CD14-positive monocyte (primary cell): Measurements from ENCODE around the gene HLA-DRB1. TPM values are rescaled to one million over a fixed set of nuclear protein-coding genes. Genes with fewer than 3 reads are reported as not detected.
"Not testable (repeated sequence)": the region's sequence is repeated elsewhere in the genome, so short reads cannot be mapped to it uniquely, and the experiment has no call there.

Experiments
- DNase-seq, 3 donors: peaks; one replicate each; pipeline ENCODE4 v3.0.0-alpha.2; 2011 to 2022
- H2AFZ ChIP-seq: 2 replicates; pipeline ENCODE4 v1.6.0; 2012; ENCODE audit warnings: mild to moderate bottlenecking, low read depth, low read length, inconsistent platforms; ENCODE audit not compliant: insufficient read depth, poor library complexity, severe bottlenecking
- H3K27ac ChIP-seq, 2 donors: 1 replicate in 1 of 2; 2 replicates in 1 of 2; pipeline ENCODE4 v1.5.1; 2012 to 2013; ENCODE audit warnings: low read length in 2 of 2, control low read depth in 1 of 2, inconsistent platforms in 1 of 2, low read depth in 1 of 2, mild to moderate bottlenecking in 1 of 2
- H3K27me3 ChIP-seq, 2 donors: one replicate each; pipeline versions ENCODE4 v1.6.0 to v1.6.1; 2011 to 2013; ENCODE audit warnings: low read length in 2 of 2; ENCODE audit not compliant: control insufficient read depth in 2 of 2, insufficient read depth in 2 of 2
- H3K36me3 ChIP-seq, 2 donors: replicated peaks in 1 of 2; 1 replicate in 1 of 2; 2 replicates in 1 of 2; pipeline versions ENCODE4 v1.5.1 to v1.6.1; 2012 to 2013; ENCODE audit warnings: low read length in 2 of 2, control low read depth in 1 of 2, inconsistent platforms in 1 of 2, mild to moderate bottlenecking in 1 of 2; ENCODE audit not compliant: insufficient read depth in 2 of 2, control insufficient read depth in 1 of 2
- H3K4me1 ChIP-seq, 2 donors: 1 replicate in 1 of 2; 2 replicates in 1 of 2; pipeline versions ENCODE4 v1.5.1 to v1.6.1; 2012 to 2013; ENCODE audit warnings: low read length in 2 of 2, control low read depth in 1 of 2, inconsistent platforms in 1 of 2, mild to moderate bottlenecking in 1 of 2, moderate library complexity in 1 of 2; ENCODE audit not compliant: insufficient read depth in 2 of 2, control insufficient read depth in 1 of 2
- H3K4me2 ChIP-seq: replicated peaks from 2 replicates; pipeline ENCODE3; 2012; ENCODE audit warnings: low read length, moderate library complexity, mild to moderate bottlenecking; ENCODE audit not compliant: poor library complexity, severe bottlenecking; ENCODE audit errors: extremely low read depth
- H3K4me3 ChIP-seq, 3 experiments: fragments of 200-600 bp in 1 of 3; sonication (generic) in 1 of 3; replicated peaks in 1 of 3; 1 replicate in 2 of 3; 2 replicates in 1 of 3; pipeline ENCODE4 v1.5.1; 2011 to 2013; ENCODE audit warnings: low read length in 3 of 3, mild to moderate bottlenecking in 3 of 3, control low read depth in 2 of 3, low read depth in 2 of 3, inconsistent platforms in 1 of 3, moderate library complexity in 1 of 3
- H3K79me2 ChIP-seq: 2 replicates; pipeline ENCODE4 v1.6.0; 2012; ENCODE audit warnings: mild to moderate bottlenecking, control low read depth, inconsistent platforms, low read length, moderate library complexity; ENCODE audit not compliant: insufficient read depth
- H3K9ac ChIP-seq: 2 replicates; pipeline ENCODE4 v1.6.0; 2017; ENCODE audit warnings: low read length, mild to moderate bottlenecking; ENCODE audit not compliant: insufficient read depth, poor library complexity, severe bottlenecking
- H3K9me3 ChIP-seq, 2 donors: replicated peaks in 1 of 2; 1 replicate in 1 of 2; 2 replicates in 1 of 2; pipeline versions ENCODE4 v1.5.1 to v1.6.1; 2012 to 2013; ENCODE audit warnings: low read length in 2 of 2, control low read depth in 1 of 2; ENCODE audit not compliant: control insufficient read depth in 1 of 2, insufficient read depth in 1 of 2
- H4K20me1 ChIP-seq: 2 replicates; pipeline ENCODE4 v1.6.0; 2012; ENCODE audit warnings: mild to moderate bottlenecking, low read length, control low read depth, moderate library complexity; ENCODE audit not compliant: insufficient read depth
- H3K27ac Mint-ChIP-seq, 7 donors: one replicate each; pipeline ENCODE4 v1.8.0; 2020; ENCODE audit warnings: mild to moderate bottlenecking in 7 of 7, mixed read lengths in 7 of 7, moderate library complexity in 6 of 7, inconsistent platforms in 2 of 7
- H3K27me3 Mint-ChIP-seq, 3 donors: one replicate each; pipeline ENCODE4 v1.8.0; 2021 to 2022; ENCODE audit warnings: low read depth in 3 of 3, mild to moderate bottlenecking in 3 of 3, mixed read lengths in 3 of 3, moderate library complexity in 3 of 3, inconsistent platforms in 1 of 3
- H3K36me3 Mint-ChIP-seq, 2 donors: one replicate each; pipeline ENCODE4 v1.8.0; 2020; ENCODE audit warnings: mixed read lengths in 2 of 2, inconsistent platforms in 1 of 2, mild to moderate bottlenecking in 1 of 2
- H3K4me1 Mint-ChIP-seq: one replicate; pipeline ENCODE4 v1.8.0; 2020; ENCODE audit warnings: mild to moderate bottlenecking, mixed read lengths
- H3K4me3 Mint-ChIP-seq, 2 donors: one replicate each; pipeline ENCODE4 v1.8.0; 2020; ENCODE audit warnings: mild to moderate bottlenecking in 2 of 2, mixed read lengths in 2 of 2, moderate library complexity in 1 of 2
- H3K9me3 Mint-ChIP-seq, 7 donors: one replicate each; pipeline ENCODE4 v1.8.0; 2020 to 2022; ENCODE audit warnings: mixed read lengths in 7 of 7, mild to moderate bottlenecking in 6 of 7, moderate library complexity in 6 of 7, inconsistent platforms in 2 of 7
- WGBS: methylation state at CpG from one replicate; pipeline ENCODE4 v1.1.5; 2013; ENCODE audit warnings: missing lambda C conversion rate; ENCODE audit not compliant: insufficient coverage; 5-methylcytosine and 5-hydroxymethylcytosine counted together
- intact Hi-C, 2 donors: fragments of 100-400 bp; cut with micrococcal nuclease; formaldehyde crosslinking; loops; one replicate each; pipeline versions ENCODE4 v1.15.0 to v1.15.1; 2023
- polyA plus RNA-seq, 3 donors: library from polyadenylated mRNA; depleted of rRNA in 1 of 3; unstranded in 2 of 3; stranded (reverse) in 1 of 3; fragments of 300-500 nt in 2 of 3; fragments of >200 nt in 1 of 3; fragmentation: Illumina TruSeq in 2 of 3; gene quantifications; 1 replicate in 2 of 3; 2 replicates in 1 of 3; pipeline ENCODE4 v1.2.3, GENCODE V29; 2012 to 2021
- TF ChIP-seq, protein P1 (sequence below): fragments of 200-600 bp; IDR thresholded peaks from one replicate; pipeline ENCODE4 v1.8.0; 2022; ENCODE audit warnings: antibody characterized with exemption, mild to moderate bottlenecking

HLA-DRB1 gene
- polyA plus RNA-seq, 3 donors, result 928 to 2,792 (median 2,645) TPM

DNA sequence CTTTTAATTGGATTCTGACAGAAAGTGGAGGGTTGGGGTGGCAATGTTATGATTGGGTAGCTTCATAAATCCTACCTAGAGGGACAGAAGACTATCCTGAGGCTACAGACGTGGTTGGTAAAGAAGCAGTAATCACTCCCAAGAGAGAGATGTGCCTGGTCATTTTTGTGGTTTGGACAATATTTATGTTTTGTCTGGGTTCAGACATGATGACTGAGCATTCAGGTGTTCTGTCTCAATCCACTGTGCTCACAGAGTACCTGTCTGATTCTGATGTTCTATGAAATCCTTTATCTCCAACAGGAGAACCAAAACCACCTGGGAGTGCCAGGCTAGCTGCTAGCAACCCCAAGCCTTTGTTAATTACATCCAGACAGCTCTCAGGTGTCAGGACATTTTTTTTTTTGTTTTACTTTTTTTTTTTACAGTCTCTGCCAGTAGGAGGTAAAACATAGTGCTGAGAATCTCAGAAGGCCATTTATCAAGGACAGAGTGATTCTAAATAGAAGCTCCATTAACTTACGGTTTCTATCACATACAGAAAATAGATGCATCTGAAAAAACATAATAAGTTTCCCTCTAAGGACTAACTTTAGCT is 46.0 kb upstream of the HLA-DRB1 start:
- intact Hi-C loops, result no loop called here

DNA sequence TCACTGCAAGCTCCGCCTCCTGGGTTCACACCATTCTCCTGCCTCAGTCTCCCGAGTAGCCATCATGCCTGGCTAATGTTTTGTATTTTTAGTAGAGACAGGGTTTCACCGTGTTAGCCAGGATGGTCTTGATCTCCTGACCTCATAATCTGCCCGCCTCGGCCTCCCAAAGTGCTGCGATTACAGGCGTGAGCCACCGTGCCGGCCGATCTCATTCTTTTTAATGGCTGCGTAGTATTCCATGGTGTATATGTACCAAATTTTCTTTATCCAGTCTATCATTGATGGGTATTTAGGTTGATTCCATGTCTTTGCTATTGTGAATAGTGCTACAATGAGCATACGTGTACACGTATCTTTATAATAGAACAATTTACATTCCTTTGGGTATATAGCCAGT is 40.1 kb upstream of the HLA-DRB1 start:
- not testable (repeated sequence) for H4K20me1 ChIP-seq, H2AFZ ChIP-seq, DNase-seq, H3K79me2 ChIP-seq, H3K9ac ChIP-seq, H3K9me3 ChIP-seq, H3K4me2 ChIP-seq, H3K27me3 Mint-ChIP-seq, H3K27me3 ChIP-seq, H3K27ac ChIP-seq, H3K36me3 ChIP-seq, H3K4me3 Mint-ChIP-seq, H3K9me3 Mint-ChIP-seq, H3K36me3 Mint-ChIP-seq, H3K4me3 ChIP-seq
- peak overlapping the region in 1 of 7 donors; percentile 74 for H3K27ac Mint-ChIP-seq
- WGBS, result no CpG with 5 or more reads among the region's 13 CpGs
- peaks cover 13 to 21% of the 10 kb centered on the region in 2 donors for H3K4me1 ChIP-seq
- intact Hi-C loops, result loop anchor here in 1 of 2 donors (5.0 kb wide), 1 partner anchor 38 kb away; the partner anchor contains the start of gene HLA-DQB1
- peaks cover 27% of the 10 kb centered on the region for H3K4me1 Mint-ChIP-seq

More for the DNA sequence above, 46.0 kb upstream of the HLA-DRB1 start:
- Histone ChIP-seq H3K36me3 (no peaks in the 10 kb centered on the region), H3K4me3 (no peak overlapping the region), H4K20me1 (no peaks in the 10 kb centered on the region), H3K4me2 (no peak overlapping the region), H3K9ac (no peak overlapping the region), H3K27me3 (no peaks in the 10 kb centered on the region), H3K27ac (no peak overlapping the region), H3K4me1 (no peaks in the 10 kb centered on the region), H3K9me3 (no peaks in the 10 kb centered on the region), H3K79me2 (peaks cover 4% of the 10 kb centered on the region), H2AFZ (no peak overlapping the region)
- H3K4me3 Mint-ChIP-seq, result no peak overlapping the region
- peaks cover 2 to 8% (median 8%) of the 10 kb centered on the region in 3 donors for H3K27me3 Mint-ChIP-seq
- TF ChIP-seq, protein P1, sequence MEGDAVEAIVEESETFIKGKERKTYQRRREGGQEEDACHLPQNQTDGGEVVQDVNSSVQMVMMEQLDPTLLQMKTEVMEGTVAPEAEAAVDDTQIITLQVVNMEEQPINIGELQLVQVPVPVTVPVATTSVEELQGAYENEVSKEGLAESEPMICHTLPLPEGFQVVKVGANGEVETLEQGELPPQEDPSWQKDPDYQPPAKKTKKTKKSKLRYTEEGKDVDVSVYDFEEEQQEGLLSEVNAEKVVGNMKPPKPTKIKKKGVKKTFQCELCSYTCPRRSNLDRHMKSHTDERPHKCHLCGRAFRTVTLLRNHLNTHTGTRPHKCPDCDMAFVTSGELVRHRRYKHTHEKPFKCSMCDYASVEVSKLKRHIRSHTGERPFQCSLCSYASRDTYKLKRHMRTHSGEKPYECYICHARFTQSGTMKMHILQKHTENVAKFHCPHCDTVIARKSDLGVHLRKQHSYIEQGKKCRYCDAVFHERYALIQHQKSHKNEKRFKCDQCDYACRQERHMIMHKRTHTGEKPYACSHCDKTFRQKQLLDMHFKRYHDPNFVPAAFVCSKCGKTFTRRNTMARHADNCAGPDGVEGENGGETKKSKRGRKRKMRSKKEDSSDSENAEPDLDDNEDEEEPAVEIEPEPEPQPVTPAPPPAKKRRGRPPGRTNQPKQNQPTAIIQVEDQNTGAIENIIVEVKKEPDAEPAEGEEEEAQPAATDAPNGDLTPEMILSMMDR, result no peak
- 0% methylated on average over 1 of the region's 2 CpGs for WGBS
- H3K4me1 Mint-ChIP-seq, result peaks cover 33% of the 10 kb centered on the region
- H3K9me3 Mint-ChIP-seq, result peaks cover 0 to 4% (median 2%) of the 10 kb centered on the region in 7 donors
- H3K36me3 Mint-ChIP-seq, result peaks cover 10 to 14% of the 10 kb centered on the region in 2 donors
- H3K27ac Mint-ChIP-seq, result peak overlapping the region in 2 of 7 donors; percentile 82 to 99
- no peak for DNase-seq
